ENCODE data around the gene TOMM70.
"Not testable (repeated sequence)": the region's sequence is repeated elsewhere in the genome, so short reads cannot be mapped to it uniquely, and the experiment has no call there.

Gene TOMM70

DNA sequence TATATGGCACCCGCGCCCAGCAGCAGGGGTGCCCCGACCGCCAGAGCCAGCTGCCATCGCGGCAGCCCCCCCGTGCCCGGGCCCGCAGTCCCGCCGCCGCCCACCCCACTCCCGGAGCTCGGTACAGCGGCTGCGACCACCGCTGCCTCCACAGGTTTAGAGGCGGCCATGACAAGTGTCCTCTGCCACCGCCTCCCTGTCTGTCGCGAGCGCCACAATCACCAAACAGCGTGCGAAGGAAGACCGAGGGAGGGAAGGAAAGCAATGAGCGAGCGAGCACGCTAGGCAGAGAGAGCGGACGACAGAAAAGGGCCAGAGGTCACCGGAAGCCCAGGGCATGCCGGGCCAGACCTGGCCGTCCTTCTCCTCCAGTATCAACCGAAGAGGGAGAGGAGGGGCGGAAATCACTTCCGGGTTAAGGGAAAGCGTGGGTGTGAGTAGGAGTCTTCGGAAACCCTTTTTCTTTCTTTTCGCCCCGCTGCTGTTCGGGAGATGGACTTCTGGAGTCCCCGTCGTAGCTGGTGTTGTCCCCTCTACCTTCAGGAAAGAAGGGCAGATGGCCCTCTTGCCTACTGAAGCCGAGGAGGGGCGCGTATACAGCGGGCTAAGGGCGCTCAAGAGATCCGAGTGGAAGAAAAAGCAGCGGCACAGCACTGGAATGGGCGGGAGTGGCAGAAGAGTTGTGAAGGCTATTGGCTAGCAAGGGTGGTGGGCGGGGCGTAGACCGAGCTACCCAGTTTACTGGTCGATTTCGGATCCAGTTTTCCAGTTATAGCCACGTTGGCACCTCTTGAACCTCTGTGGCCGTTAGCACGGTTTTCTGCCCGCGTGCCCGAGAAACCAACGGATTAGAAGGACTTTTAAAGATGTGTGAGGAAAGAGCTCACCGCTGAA lies at the start of gene TOMM70, which contains the start of gene LNP1:
TOMM70 (minus strand) TSS at position 310 of the 894 bp plus-strand sequence; CDS start at position 170, 140 bp downstream.
LNP1 (plus strand) TSS at position 760 of the 894 bp plus-strand sequence. CDS start 28,191 bp downstream, outside the sequence.
- peak; percentile 67; the same call in 1 of the 2 replicates for TF ChIP-seq ZFP3 (CRISPR knock-in tag; IDR thresholded peaks at IDR 0.05)
- TF ChIP-seq PPARA (CRISPR knock-in tag; IDR thresholded peaks at IDR 0.05; ENCODE audit: borderline replicate concordance), result no peak
- TF ChIP-seq ISL1 (CRISPR knock-in tag; IDR thresholded peaks at IDR 0.05), result no peak
- TF ChIP-seq BACH2 (CRISPR knock-in tag; IDR thresholded peaks at IDR 0.05; ENCODE audit: borderline replicate concordance), result no peak
- TF ChIP-seq PATZ1 (CRISPR knock-in tag; IDR thresholded peaks at IDR 0.05; ENCODE audit: borderline replicate concordance), result no peak
- no peak for TF ChIP-seq OSR1 (CRISPR knock-in tag; IDR thresholded peaks at IDR 0.05)
- ATAC-seq, result peak; percentile 96

DNA sequence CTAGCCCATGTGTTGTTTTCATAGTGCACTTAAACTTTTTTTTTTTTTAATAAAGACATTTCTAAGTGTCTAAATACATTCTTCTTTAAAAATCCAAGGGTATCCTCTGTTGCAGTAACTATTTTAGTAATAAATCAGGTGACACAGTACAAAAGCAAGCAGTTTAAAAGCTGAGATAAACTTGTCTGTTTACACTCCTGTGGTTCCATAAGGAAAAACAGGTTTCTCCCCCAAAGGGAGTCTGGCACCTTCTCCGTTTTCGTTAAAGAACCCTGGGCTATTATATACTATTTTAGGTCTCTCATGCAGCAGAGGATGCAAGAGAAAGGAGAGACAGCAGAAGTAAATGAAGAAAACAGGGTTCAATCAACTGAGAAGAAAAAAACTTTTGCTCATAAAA lies 48.3 kb upstream of the TOMM70 start:
- TF ChIP-seq ZNF565 (CRISPR knock-in tag; conservative IDR thresholded peaks at IDR 0.05; ENCODE audit: low read depth), result no peak
- no peak for ATAC-seq

DNA sequence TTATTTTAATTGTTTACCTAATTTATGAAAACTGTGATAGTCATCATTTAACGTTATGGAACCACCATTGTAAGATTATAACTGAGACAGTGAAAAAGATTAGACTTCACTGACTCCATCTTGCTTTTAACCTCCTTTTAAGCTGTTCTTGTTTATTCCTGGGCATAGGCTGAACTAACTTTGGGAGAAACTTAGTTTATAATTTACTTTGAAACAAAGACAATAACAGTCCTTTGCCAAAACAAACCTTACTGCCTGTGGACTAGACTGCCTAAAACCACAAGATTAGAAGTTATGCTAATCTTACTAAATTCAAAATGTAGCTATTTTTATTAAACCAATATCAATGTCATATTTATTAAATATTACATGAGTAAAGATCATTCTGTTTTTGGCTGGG lies 47.2 kb upstream of the TOMM70 start:
- TF ChIP-seq CSDC2 (CRISPR knock-in tag; IDR thresholded peaks at IDR 0.05), result no peak
- TF ChIP-seq ZFP3 (CRISPR knock-in tag; IDR thresholded peaks at IDR 0.05), result no peak
- TF ChIP-seq GLIS3 (CRISPR knock-in tag; IDR thresholded peaks at IDR 0.05), result no peak
- TF ChIP-seq ZC3H10 (CRISPR knock-in tag; IDR thresholded peaks at IDR 0.05), result no peak
- TF ChIP-seq OSR1 (CRISPR knock-in tag; IDR thresholded peaks at IDR 0.05), result no peak
- TF ChIP-seq ARNTL (CRISPR knock-in tag; IDR thresholded peaks at IDR 0.05; ENCODE audit: borderline replicate concordance, low read depth), result no peak
- no peak for TF ChIP-seq TCF4 (CRISPR knock-in tag; IDR thresholded peaks at IDR 0.05; ENCODE audit: borderline replicate concordance)
- TF ChIP-seq, protein P1, sequence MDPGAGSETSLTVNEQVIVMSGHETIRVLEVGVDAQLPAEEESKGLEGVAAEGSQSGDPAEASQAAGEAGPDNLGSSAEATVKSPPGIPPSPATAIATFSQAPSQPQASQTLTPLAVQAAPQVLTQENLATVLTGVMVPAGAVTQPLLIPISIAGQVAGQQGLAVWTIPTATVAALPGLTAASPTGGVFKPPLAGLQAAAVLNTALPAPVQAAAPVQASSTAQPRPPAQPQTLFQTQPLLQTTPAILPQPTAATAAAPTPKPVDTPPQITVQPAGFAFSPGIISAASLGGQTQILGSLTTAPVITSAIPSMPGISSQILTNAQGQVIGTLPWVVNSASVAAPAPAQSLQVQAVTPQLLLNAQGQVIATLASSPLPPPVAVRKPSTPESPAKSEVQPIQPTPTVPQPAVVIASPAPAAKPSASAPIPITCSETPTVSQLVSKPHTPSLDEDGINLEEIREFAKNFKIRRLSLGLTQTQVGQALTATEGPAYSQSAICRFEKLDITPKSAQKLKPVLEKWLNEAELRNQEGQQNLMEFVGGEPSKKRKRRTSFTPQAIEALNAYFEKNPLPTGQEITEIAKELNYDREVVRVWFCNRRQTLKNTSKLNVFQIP (CRISPR knock-in tag; IDR thresholded peaks at IDR 0.05; ENCODE audit: borderline replicate concordance, low read depth), result no peak
- TF ChIP-seq ZFP30 (CRISPR knock-in tag; IDR thresholded peaks at IDR 0.05), result no peak
- no peak for TF ChIP-seq ISL1 (CRISPR knock-in tag; IDR thresholded peaks at IDR 0.05)
- no peak for TF ChIP-seq ZNF565 (CRISPR knock-in tag; conservative IDR thresholded peaks at IDR 0.05; ENCODE audit: low read depth)
- TF ChIP-seq, protein P2, sequence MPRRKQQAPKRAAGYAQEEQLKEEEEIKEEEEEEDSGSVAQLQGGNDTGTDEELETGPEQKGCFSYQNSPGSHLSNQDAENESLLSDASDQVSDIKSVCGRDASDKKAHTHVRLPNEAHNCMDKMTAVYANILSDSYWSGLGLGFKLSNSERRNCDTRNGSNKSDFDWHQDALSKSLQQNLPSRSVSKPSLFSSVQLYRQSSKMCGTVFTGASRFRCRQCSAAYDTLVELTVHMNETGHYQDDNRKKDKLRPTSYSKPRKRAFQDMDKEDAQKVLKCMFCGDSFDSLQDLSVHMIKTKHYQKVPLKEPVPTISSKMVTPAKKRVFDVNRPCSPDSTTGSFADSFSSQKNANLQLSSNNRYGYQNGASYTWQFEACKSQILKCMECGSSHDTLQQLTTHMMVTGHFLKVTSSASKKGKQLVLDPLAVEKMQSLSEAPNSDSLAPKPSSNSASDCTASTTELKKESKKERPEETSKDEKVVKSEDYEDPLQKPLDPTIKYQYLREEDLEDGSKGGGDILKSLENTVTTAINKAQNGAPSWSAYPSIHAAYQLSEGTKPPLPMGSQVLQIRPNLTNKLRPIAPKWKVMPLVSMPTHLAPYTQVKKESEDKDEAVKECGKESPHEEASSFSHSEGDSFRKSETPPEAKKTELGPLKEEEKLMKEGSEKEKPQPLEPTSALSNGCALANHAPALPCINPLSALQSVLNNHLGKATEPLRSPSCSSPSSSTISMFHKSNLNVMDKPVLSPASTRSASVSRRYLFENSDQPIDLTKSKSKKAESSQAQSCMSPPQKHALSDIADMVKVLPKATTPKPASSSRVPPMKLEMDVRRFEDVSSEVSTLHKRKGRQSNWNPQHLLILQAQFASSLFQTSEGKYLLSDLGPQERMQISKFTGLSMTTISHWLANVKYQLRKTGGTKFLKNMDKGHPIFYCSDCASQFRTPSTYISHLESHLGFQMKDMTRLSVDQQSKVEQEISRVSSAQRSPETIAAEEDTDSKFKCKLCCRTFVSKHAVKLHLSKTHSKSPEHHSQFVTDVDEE (CRISPR knock-in tag; IDR thresholded peaks at IDR 0.05), result no peak
- TF ChIP-seq ESRRG (CRISPR knock-in tag; IDR thresholded peaks at IDR 0.05), result no peak
- no peak for TF ChIP-seq PPARA (CRISPR knock-in tag; IDR thresholded peaks at IDR 0.05; ENCODE audit: borderline replicate concordance)
- no peak for TF ChIP-seq BACH2 (CRISPR knock-in tag; IDR thresholded peaks at IDR 0.05; ENCODE audit: borderline replicate concordance)

DNA sequence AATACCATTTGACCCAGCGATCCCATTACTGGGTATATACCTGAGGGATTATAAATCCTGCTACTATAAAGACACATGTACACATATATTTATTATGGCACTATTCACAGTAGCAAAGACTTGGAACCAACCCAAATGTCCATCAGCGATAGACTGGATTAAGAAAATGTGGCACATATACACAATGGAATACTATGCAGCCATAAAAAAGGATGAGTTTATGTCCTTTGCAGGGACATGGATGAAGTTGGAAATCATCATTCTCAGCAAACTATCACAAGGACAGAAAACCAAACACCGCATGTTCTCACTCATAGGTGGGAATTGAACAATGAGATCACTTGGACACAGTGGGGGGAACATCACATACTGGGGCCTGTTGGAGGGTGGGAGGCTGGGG lies 46.2 kb upstream of the TOMM70 start:
- not testable (repeated sequence) for ATAC-seq

More for the DNA sequence above, 47.2 kb upstream of the TOMM70 start:
- ATAC-seq, result no peak

DNA sequence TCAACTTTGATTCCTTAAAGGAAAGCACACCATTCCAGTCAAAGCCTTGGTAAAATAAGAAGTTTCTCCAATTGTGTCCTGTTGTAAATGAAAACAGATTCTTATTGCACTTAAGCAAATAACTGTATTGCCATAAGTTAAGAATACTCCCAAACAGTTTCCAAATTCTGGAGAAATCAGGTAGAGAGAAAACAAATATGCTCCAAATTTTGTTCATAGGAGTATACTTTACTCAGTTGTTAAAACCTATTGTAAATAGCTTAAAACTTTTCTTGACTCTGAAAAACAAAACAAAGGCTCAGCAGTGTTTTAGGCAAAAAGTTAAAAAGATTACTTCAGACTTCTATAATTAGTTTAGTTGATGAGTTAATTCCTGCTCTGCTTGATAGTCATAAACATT lies 42.8 kb upstream of the TOMM70 start:
- TF ChIP-seq, protein P3, sequence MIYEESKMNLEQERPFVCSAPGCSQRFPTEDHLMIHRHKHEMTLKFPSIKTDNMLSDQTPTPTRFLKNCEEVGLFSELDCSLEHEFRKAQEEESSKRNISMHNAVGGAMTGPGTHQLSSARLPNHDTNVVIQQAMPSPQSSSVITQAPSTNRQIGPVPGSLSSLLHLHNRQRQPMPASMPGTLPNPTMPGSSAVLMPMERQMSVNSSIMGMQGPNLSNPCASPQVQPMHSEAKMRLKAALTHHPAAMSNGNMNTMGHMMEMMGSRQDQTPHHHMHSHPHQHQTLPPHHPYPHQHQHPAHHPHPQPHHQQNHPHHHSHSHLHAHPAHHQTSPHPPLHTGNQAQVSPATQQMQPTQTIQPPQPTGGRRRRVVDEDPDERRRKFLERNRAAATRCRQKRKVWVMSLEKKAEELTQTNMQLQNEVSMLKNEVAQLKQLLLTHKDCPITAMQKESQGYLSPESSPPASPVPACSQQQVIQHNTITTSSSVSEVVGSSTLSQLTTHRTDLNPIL (CRISPR knock-in tag; IDR thresholded peaks at IDR 0.05; ENCODE audit: low read depth), result no peak
- TF ChIP-seq BACH2 (CRISPR knock-in tag; IDR thresholded peaks at IDR 0.05; ENCODE audit: borderline replicate concordance) (no peak), TOX (CRISPR knock-in tag; IDR thresholded peaks at IDR 0.05; ENCODE audit: borderline replicate concordance) (no peak), PATZ1 (CRISPR knock-in tag; IDR thresholded peaks at IDR 0.05; ENCODE audit: borderline replicate concordance) (no peak), ZNF70 (CRISPR knock-in tag; IDR thresholded peaks at IDR 0.05) (no peak), GLIS3 (CRISPR knock-in tag; IDR thresholded peaks at IDR 0.05) (no peak), ISL1 (CRISPR knock-in tag; IDR thresholded peaks at IDR 0.05) (no peak), PPARA (CRISPR knock-in tag; IDR thresholded peaks at IDR 0.05; ENCODE audit: borderline replicate concordance) (no peak), CSDC2 (CRISPR knock-in tag; IDR thresholded peaks at IDR 0.05) (no peak)
- TF ChIP-seq, protein P4, sequence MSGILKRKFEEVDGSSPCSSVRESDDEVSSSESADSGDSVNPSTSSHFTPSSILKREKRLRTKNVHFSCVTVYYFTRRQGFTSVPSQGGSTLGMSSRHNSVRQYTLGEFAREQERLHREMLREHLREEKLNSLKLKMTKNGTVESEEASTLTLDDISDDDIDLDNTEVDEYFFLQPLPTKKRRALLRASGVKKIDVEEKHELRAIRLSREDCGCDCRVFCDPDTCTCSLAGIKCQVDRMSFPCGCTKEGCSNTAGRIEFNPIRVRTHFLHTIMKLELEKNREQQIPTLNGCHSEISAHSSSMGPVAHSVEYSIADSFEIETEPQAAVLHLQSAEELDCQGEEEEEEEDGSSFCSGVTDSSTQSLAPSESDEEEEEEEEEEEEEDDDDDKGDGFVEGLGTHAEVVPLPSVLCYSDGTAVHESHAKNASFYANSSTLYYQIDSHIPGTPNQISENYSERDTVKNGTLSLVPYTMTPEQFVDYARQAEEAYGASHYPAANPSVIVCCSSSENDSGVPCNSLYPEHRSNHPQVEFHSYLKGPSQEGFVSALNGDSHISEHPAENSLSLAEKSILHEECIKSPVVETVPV (CRISPR knock-in tag; IDR thresholded peaks at IDR 0.05), result no peak
- no peak for ATAC-seq

All from SK-N-SH treated with all-trans-retinoic acid at 6 μM for 48 hours (cell line).